Testis (tissue), 2 donors: ENCODE measurements around the gene MINK1.

Experiments
- CTCF ChIP-seq, 3 experiments: fragments of 450-650 bp in 2 of 3; fragments of 200-600 bp in 1 of 3; sonication (generic) in 1 of 3; IDR thresholded peaks; one replicate each; pipeline ENCODE4 v1.5.1; 2016 to 2019; ENCODE audit warnings: antibody characterized with exemption in 3 of 3, mild to moderate bottlenecking in 2 of 3, moderate library complexity in 1 of 3
- POLR2A ChIP-seq: fragments of 450-650 bp; IDR thresholded peaks from one replicate; pipeline ENCODE4 v1.6.1; 2017; ENCODE audit warnings: antibody characterized with exemption, mild to moderate bottlenecking, moderate library complexity

- TF ChIP-seq CTCF (IDR thresholded peaks at IDR 0.05) (no peak), POLR2A (no peak)
These were observed 59.5 kb downstream of the MINK1 start for GRCh38 chr17:4892499-4893221.
